GM19023 (cell line): Measurements from ENCODE around the gene OR6B3.

Source experiments
- ATAC-seq: cut with Tn5 transposase; IDR thresholded peaks from one replicate; pipeline ENCODE4 v1.9.1; 2021; ENCODE audit warnings: mild to moderate bottlenecking, moderate library complexity; ENCODE audit not compliant: unreplicated experiment

The OR6B3 gene

DNA sequence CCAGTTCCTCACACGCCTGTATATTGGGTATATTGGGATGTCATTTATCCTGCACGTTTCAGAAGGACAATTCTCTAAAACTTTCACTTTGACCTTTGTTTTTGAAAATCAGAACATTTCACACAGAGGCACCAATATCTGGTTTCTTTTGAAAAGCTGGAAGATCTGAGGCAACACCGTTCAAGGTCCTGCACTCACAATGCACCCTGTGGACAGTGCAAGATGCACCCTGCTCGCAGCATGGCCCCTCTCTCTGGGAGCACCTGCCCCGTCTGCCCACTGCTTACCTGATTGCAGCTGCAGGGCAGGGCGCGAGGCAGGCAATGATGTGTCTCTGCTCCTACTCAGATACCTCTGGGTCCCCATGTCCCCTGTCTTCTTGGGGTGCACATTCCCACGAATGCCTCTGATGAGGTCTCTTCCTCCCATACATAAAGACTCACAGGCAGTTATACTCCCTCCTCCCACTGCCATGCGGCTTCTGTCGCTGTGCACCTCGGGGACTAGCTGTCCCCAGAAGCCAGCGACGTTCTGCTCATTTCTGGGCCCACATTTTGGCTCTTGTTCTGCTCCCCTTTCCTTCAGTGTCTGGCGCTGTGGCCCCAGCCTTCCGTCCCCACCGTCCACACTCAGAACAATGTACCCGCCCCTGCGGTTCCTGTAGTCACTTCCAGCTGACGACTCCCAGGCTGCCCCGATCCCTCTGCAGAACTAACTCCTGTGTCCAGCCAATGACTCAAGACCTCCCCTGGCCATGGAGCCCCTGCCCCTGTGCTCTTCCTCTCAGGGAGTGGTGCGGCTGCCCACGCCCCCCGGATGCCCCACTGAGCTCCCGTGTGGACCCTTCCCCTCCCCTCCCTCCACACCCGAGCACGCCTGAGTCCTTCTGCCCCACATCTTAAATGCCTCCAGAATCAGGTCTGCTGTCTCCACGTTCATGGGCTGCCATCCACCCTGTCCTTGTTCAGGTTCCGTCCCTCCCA lies at the start of gene OR6B3:
Gene OR6B3 (minus strand): TSS at position 349 of the 983 bp plus-strand sequence.
- ATAC-seq = no peak

DNA sequence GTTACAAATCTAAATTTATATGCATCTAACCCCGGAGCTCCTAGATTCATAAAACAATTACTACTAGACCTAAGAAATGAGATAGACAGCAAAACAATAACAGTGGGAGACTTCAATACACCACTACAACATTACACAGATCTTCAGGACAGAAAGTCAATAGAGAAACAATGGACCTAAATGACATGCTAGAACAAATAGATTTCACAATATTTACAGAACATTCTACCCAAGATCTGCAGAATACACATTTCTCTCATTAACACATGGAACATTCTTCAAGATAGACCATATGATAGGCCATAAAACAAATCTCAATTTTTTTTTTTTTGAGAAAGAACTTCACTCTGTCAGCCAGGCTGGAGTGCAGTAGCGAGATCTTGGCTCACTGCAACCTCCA lies 45.0 kb upstream of the OR6B3 start:
- ATAC-seq = no peak

DNA sequence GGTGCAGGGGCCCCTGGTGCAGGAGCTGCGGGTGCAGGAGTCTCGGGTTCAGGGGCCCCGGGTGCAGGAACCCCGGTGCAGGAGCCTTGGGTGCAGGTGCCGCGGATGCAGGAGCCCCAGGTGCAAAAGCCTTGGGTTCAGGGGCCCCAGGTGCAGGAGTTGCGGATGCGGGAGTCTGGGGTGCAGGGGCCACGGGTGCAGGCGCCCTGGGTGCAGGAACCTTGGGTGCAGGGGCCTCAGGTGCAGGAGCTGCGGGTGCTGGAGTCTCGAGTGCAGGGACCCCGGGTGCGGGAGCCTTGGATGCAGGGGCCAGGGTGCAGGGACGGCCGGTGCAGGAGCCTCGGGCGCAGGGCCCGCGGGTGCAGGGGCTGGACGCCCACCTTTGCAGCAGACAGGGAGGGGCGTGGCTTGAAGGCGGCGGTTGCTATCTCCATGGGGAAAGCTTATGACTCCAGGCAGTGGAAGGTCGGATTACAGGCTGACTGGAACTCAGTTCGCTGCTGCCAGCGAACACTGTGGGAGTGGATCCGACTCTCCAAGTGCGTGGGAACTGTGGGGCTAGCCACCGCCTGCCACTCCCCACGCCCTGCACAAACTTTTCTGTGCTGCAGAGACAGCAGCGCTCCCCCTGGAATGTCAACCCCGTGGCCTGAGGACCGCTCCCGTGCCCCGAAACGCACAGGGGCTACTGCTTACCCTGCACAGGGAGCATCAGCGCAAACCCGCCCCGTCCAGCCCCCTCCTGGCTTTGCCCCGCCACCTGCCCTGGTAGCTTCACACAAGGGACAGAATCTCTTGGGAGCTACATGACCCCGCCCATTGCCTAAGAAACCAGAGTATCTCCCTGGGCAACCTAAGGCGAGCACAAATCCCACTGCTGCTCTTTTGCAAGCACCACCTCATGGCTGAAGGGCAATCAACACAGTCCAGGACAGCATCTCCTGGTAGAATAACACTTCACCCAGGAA lies 42.5 kb upstream of the OR6B3 start:
- no peak for ATAC-seq

DNA sequence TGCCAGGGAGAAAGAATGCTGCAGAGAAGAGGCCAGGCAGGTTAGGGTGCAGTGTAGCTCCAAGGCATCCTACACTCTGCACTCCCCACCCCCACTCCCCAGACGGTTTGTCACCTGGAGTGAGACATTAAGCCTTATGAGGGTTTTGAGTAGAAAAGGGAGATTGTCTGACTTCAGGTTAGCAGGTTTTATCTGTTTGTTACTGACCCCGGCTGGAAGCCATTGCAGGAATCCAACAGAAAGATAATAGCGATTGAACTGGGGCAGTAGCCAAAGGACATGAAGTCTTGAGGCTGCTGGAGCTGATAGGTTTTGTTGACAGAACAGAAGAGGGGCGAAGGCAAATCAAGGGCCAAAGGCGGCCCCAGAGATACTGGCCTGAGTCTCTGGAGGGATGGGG lies 36.0 kb upstream of the OR6B3 start:
- no peak for ATAC-seq

DNA sequence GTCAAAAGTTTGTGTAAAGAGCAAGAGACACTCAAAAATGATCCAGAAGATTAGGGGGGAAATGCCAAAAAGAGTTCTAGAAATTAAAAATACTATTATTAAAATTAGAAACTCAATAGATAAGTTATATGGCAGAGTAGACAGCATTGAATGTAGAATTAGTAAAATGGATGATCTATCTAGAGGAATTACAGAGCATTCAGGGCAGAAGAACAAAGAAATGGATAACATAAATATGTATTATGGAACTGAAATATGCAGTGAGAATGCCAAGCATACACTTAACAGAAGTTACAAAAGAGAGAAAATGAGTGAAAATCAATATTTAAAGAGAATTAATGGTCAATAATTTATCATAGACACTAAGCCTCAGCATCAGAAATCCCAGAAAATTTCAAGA lies 33.2 kb upstream of the OR6B3 start:
- ATAC-seq = no peak

DNA sequence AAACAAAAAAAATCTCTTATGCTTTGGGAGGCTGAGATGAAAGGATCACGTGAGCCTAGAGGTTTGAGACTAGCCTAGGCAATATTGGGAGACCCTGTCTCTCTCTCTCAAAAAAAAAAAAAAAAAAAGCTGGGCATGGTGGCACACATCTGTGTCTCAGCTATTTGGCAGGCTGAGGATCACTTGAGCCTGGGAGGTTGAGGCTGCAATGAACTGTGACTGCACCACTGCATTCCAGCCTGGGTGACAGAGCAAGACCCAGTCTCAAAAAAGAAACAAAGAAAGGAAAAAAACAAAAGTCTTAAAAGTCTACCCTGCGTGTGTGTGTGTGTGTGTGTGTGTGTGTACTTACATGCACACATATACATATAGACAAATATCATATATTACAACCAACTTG lies 25.3 kb upstream of the OR6B3 start:
- no peak for ATAC-seq

DNA sequence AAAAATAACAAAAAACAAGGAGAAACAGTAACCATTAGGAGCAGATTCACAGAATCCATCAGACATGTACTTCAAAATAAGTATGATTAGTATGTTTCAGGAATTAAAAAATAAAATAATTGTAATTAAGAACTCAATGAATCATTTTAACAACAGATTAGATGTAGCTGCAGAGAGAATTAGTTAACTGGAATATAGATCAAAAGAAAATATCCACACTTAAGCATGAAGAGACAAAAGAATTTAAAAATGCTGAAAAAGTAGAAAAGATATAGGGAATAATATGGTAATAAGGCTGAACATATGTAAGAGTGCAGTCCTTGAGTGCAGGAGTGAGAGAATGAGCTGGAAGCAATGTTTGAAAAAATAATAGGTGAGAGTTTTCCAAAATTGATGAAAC lies 24.1 kb upstream of the OR6B3 start:
- no peak for ATAC-seq

DNA sequence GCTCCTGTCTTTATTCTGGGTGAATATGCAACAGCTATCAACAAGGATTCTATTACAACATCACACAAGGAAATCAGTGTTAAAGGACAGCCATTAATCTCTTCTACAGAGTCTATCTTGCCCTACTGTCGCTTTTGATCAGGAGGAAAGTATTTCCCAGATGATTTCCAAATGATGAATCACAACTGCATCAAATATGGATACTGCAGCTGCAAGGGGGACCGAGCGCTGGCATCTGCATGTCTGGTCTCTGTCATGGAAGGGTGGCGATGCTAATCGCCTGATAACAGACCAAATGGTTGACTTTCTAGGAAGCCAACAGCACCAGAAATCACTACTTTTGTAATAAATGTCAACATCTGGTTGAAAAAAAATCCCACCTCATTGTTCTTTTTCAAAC lies 21.2 kb upstream of the OR6B3 start:
- ATAC-seq = no peak

DNA sequence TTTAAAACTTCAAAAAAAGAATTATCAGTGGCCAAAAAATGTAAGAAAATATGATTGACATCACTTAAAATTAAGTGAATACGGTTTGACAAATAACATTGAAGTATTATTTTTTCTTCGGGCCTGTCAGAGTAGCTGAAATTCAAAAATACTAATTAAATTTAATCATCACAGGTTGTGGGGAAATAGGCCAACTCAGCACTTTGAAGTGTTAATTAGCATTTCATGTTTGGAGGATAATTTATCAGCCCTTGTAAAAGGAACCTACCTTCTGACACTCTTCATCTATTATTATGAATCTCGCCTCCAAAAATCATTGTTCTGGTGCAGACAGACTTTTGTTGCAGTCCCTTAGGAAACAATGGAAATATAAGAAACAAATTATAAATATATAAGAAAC lies 17.6 kb upstream of the OR6B3 start:
- ATAC-seq = no peak

DNA sequence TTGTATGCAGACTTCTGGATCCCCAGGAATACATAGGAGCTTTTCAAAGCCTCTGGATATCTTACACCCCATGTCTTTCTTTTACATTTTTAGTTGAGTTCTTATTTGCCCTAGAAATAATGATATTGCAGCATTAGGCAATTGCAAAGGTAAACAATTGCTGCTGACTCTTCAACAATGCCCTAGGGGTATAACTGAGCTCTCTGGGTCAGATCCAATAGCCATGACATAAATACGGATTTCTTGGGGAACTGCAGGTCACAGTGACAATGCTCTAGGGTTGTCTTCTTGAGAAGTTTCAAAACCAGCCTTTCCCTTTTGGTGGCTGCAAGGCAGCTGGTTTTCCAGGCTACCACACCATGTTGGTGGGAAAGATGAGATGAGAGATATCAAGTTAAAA lies 16.5 kb upstream of the OR6B3 start:
- no peak for ATAC-seq

DNA sequence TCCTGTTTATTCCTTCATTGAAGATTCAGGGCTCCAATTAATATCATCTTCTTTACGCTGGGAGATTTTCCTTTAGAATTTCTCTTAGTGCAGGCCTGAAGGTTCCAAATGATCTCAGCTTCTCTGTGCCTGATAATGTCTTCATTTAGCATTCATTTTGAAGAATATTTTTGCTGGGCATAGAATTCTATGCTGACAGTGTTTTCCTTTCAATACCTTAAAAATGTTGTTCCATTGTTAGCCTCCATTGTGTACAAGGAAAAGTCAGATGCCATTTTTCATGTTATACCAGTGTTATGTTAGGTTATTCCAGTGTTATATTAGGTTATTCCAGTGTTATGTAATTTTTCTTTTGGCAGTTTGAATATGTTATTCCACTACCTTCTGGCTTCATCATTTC lies 14.9 kb upstream of the OR6B3 start:
- ATAC-seq = no peak

DNA sequence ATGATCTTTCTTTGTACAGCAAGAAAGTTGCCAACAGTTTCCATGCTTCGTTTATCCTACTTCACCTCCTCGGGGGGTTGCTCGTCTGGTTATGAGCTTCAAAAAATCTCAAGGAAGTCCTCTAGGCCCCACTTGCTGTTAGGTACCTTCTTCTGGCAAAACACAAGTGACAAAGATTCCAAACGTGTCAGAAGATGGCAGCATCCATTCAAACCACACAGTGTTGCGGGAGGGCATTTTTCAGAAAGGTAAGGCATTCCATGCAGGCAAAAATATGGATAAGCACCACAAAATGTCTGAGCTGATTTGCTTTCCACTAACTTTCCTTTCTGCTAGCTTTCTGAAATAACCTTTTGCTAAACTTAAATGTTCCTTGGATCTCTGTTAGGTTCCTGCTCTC lies 13.2 kb upstream of the OR6B3 start:
- ATAC-seq = no peak

DNA sequence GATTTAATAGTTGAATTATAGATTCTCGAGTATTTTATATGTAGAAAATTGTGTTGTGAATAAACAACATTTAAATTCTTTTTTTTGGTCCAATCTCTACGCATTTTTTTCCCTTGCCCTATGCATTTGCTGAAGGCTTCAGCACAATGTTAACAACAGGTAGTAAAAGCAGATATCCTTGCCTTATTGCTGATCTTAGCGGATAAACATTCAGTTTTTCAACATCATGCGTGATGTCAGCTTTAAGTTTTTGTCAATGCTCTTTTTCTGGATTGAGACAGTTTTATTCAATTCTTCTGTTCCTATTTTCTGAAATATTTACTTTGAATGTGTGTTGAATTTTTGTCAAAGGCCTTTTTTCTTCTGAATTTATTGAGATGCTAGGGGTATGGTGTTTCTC lies 11.6 kb upstream of the OR6B3 start:
- no peak for ATAC-seq

DNA sequence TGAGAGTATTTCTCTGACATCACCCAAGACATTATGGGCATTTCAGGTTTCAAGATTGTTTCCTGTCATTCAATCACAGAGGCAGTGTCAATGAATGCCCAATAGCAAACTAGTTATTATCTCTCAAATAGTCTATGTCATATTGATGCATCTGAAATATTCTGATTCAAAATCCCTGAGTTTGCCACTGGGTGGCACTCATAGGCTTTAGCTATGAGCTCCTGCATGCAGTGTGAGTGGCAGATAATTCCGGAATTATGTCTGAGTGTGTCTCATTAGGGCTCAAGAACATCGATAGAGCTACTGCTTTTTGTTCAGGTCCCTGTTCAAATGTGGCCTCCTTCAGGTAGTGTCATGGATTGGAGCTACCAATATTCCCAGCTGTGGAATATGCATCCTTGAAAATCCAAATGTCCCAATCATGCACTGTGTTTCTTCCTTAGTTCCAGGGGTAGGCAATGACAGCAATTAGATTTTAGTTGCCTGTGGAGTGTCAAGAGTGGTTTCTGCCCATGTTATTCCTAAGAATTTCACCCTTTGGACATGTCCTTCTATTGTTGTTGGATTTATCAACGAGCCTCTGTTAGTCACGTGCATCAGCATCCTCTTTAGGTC lies 7.8 kb upstream of the OR6B3 start:
- ATAC-seq = no peak

DNA sequence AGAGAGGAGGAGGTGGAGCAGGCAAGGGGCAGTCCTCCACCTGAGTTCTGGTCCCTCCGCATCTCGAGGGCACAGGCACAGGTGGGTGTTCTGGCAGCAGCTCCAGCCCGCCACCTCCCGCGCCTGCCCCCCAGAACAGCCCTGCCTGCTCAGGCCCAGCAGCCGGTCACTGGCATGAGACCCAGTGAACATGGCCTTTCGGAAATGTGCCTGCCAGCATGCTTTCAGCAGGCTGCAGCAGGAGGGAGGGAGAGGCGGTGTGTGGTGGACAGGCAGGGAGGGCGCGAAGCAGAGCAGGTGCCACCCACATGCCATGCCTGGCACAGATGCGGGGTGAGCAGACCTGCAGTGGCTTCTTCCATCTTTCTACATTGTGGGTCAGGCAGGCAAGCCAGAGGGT lies 3.4 kb upstream of the OR6B3 start:
- ATAC-seq = no peak

DNA sequence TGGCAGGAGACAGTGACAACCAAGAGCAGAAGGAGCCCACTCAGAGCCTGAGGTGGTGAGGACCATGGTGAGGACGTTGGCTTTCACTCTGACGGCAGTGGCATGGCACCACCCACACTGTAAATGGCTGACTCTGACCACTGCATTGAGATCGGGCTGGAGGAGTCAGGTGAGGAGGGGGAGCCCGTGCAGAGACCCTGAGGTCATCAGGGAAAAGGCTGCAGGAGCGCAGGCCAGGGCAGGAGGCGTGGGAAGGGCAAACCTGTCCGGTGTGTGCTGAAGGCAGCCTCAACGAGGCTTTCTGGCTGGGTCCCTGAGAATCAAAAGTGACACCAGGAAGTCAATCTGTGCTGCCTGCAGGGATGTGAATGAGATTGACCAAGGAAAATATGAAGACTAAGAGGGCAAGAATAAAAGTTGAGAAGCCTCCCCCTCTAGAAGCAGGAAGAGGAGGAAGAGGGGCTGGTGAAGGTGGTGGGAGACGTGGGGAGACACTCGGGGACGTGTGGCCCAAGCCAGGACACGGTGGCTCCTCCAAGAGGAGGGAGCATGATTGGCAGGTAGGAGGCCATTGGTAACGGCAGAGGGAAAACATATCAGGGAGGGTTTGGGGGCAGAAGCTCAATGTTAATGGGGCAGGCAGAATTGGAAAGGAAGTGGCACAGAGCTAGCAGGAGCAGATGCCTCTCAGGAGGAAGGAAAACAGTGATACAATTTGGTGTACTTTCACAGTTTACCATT lies 2.0 kb upstream of the OR6B3 start:
- ATAC-seq = no peak

DNA sequence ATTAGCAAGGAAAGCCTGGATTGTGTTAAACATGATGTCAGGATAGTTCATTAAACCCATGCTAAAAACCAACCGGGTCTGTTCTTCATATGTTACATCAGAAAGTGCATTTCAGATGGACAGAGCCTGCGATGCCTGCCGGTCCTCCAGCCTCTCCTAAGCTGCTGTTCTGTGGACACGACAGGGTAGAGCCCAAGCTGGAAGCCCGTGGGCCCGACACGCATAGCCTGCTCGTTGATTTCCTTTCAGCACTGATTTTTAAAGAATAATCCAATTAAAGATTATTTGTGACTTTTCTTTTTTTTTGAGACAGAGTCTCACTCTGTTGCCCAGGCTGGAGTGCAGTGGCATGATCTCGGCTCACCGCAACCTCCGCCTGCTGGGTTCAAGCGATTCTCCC lies 797 bp downstream of the OR6B3 start:
- ATAC-seq = no peak

DNA sequence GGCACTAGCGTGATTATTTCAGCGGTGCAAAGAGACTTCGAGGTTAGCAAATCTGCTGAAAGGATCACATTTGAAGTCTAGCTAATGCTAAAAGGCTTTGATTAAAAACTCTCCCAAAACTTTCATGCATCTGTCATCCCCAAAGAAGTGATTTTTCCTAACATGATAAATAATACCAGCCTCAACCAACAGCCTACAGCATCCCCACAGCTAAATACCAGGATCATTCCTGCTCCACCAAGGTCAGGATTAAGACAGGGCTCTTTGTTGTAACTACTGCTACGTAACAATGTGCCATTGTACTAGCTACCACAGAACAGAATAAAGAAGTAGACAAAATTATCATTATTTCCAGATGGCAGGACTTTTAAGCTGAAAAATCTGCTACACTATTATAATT lies 1.6 kb downstream of the OR6B3 start:
- ATAC-seq = no peak

DNA sequence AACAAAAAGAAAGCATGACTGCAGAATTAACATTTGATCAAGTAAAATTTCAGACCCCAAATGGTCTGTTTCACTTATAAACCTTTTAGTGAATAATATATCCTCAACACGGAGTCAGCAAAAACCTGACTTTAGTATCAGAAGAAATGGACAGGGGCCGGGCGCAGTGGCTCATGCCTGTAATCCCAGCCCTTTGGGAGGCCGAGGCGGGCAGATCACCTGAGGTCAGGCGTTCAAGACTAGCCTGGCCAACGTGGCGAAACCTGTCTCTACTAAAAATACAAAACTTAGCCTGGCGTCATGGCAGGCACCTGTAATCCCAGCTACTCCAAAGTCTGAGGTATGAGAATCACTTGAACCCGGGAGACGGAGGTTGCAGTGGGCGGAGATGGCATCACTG lies 3.0 kb downstream of the OR6B3 start:
- ATAC-seq = no peak

DNA sequence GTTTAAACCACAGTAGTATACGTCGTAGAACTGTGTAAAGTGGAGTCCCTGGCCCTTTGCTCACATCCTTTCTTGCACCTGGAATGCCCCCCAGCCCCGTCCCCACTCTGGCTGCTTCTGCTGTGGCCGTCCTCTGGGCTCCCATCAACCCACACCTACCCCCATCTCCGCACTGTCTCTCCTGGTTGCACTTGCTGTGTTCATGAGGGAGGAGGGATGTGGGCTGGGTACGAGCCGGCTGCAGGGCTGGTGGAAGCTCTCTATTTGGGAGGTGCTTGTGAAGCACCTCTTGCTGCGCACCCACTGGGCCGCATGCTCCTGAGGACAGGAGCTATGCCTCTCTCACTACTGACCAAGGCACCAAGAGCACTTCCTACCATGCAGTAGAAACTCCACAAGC lies 5.1 kb downstream of the OR6B3 start:
- ATAC-seq = no peak

DNA sequence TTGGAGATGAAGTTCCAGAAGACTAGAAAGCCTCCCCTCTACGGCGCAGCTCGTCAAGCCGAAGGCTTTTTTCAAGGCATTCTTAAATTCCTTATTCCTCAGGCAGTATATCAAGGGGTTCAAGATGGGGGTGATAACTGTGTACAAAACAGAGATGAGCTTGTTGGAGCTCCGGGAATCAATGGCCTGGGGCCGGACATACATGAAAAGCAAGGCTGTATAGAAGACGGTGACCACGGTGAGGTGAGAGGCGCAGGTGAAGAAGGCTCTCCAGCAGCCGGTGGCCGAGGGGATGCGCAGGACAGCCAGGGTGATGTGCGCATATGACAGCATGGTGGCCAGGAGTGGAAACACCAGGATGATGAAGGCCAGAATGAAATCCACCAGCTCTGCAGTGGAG lies 8.2 kb downstream of the OR6B3 start:
- no peak for ATAC-seq
